ENCODE measurements around the gene LFNG.
A peak's percentile ranks its signal among the peaks of the same experiment; 100 is the strongest.
"Not testable (repeated sequence)": the region's sequence is repeated elsewhere in the genome, so short reads cannot be mapped to it uniquely, and the experiment has no call there.

The LFNG gene

DNA sequence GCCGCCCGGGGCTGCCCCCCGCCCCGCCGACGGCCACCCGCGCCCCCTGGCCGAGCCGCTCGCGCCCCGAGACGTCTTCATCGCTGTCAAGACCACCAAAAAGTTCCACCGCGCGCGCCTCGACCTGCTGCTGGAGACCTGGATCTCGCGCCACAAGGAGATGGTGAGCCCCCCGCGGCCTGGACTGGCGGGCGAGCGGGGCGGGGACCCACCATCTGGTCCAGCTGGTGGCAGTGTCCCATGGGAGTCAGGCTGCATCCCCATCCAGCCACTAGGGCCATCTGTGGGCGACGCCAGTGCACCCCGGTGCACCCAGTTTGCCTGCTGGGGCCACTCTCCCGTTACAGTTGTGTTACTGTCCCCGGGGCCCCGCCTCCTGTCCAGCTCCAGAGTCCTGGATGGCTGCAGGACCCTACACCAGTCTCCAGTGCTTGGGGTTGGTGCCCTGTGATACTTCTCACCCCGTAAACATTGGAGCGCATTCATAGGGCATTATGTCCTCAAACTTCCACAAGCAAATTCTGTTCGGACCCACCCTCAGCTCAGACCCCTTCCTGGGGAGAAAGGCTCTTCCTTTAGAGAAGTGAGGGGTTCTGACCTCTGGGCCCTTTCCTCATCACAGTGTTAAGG, 672 bp downstream of the LFNG start:
- no peak for DNase-seq

DNA sequence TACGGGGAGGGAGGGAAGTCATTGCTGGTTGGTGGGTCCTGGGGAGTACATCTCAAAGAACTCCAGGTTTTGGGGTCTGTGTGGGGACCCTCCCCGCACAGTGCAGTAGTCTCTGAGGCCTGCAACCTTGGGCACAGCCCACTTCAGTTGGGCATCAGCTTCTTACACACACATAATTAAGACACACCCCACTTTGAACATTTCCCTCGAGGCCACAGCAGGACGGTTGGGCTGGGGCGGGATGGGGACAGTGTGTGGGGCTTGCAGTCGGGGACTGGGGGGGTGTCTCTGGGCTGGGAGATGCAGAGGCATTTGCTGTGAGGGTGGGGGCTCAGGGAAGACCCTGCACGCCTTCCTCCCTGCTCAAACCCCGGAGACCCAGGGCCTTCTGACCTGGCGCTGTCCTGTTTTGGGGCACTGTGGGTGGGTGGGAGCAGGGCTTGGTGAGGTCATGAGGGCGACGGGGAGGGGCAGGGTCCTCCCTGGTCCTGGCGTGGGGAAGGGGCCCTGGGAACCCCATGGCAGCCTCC, 1.3 kb downstream of the LFNG start:
- no peak for DNase-seq

DNA sequence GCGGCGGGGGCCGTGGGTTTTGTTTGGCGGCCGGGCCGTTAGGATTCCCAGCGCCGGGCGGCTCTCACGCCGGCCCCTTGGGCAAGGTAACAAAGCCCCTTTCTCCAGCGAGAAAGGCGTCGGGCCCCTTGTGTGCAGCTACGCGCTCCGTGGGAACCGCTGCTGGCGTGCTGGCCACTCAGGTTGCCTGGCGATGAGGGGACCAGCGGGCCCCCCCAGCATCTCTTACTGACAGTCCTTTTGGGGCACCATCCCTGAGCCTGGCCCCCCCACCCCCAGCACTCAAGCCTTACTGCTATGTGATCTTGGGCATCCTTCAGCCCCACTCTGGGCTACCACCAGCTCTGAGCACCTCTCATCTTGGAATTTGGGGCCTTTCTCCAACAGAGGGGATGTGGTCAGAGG, 1.8 kb downstream of the LFNG start:
- DNase-seq, result no peak

DNA sequence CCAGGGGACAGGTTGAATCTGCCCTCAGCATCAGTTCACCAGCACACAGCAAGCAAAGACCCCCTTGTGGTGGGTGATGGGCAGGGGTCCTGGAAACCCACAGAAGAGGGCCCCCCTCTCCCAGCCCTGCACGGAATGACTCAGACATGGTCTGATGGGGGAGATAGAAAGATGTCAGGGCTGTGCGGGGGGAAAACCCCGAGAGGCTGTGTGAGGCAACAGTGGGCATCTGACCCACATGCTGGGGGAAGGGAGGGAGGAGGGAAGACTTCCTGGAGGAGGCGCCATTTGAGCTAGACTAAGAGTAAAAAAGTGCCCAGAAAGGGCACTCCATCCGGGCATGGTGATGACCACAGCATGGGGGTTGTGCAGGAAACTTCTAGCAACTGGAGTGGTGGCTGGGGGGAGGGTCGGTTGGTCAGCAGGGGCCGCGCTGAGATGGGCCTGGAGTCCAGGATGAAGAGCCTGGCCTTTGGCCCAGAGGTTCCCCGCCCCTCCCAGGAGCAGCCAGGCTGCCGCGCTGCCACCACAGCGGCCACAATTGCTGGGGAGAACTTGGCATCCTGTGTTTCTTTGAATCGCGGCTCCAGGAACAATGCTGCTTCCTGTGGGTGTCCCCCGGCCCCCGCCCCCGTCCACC, 2.5 kb downstream of the LFNG start:
- no peak for DNase-seq

DNA sequence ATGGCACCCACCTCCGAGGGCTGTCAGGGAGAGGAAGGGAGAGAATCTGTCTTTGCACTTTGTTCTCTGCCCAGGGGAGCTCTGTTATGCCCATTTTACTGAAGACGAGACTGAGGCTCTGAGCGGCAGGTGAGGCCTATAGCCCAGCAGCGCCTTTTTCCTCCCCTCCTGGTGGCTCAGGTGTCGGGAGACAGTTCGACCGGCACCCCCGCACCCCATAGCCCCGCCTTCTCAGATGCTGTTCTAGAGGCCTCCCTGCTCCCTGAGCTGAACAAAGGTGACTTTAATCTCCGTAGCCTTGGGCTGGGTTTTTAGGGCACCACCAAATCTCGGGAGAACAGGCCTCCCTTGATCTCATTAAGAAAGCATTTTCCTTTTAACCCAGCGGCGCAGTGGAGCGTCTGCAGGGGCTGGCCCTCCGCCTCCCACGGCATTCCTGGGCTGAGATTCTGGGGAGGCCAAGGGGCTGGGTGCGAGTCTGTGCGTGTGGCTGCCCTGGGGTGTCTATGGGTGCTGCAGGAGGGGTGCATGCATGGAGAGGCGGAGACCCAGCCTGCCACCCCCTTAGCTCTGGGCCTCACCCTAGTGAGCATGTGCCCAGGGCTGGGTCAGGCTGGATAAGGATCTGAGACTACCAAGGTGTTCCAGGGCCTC, 3.3 kb downstream of the LFNG start:
- DNase-seq, result no peak

DNA sequence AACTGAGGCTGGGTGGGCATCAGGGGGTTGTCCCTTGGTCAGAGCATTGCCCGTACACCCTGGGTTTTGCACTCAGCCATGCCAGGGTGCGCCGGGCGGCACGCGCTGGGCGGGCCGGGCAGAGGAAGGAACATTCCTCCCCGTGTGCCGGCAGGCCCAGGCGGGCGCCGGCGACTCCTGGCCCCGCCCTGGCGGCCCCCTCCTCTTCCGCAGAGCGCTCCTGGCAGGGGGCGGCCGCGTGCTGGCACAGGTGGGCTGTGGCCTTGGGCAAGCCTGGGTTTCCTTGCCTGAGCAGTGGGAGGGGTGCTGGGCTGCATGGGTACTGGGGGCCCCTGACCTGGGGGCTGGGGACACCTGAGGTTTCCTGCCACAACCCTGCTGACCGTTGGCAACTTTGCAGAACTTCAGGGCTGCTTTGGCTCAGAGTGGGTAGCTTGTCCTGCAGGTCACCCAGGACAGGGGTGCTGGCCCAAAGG, 3.9 kb downstream of the LFNG start:
- DNase-seq, result no peak

DNA sequence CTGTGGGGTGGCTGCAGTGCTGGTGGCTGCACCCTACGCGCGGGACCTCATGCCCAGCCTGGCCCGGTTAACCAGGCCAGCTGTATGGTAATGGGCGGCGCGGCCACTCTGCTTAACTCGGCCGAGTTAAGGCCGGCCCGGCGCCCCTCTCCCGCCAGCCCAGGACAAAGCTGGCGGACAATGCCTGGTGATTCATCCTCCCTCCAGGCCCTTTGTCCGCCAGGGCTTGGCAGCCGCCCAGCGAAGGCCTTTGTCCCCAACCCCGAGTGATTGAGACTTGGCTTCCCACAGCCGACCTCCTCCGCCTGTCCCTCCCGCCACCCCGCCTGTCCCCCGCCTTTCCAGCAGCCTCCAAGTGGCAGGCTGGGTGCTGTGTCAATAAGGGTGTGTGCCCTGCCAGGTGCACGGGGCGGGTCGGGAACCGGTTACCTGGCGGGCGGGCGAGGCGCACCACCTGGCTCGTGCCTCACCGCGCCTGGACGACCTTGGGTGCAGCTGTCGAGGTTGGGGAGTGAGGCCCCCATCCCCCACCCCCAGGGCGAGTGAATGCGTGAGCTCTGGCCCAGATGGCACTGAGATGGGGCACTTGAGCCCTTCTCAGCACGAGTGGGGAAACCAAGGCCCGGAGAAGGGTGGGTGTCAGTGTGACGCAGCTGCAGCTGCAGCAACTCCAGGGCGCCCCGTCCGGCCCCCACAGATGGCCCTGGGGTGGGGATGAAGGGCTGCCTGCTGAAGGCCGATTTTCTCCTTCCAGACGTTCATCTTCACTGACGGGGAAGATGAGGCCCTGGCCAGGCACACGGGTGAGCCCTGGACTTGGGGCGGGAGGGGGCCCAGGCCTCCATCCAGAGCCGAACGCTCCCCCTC, 4.6 kb downstream of the LFNG start:
- DNase-seq, result peak; percentile 78

DNA sequence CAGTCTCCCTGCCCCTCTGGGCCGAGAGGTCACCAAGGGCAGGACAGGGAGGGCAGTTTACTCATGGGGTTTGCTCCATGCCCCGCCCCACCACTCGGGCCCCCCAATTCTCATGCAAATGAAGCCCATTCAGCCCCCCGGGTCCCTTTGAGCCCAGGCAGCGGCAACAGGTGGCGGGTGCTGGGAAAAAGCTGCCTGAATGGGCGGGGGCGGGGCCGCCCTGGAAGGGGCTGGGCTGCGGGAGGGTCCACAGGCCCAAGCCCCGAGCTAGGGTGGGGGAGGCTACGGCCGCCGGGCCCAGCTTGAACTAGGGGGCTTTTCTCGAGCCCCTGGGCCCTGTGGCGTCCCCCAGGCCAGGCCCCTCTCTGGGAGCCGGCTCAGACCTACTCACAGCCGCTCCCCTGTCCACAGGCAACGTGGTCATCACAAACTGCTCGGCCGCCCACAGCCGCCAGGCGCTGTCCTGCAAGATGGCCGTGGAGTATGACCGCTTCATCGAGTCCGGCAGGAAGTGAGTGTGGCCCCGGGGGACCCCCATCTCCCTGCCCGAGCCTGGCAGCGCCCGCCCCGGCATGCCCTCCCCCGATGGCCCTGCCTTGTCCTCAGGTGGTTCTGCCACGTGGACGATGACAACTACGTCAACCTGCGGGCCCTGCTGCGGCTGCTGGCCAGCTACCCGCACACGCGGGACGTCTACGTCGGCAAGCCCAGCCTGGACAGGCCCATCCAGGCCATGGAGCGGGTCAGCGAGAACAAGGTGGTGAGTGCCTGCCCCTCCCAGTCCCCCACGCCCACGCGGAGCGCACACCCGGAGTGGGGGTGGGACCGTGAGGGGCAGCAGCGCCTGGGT, 5.5 kb downstream of the LFNG start:
- DNase-seq, result no peak

DNA sequence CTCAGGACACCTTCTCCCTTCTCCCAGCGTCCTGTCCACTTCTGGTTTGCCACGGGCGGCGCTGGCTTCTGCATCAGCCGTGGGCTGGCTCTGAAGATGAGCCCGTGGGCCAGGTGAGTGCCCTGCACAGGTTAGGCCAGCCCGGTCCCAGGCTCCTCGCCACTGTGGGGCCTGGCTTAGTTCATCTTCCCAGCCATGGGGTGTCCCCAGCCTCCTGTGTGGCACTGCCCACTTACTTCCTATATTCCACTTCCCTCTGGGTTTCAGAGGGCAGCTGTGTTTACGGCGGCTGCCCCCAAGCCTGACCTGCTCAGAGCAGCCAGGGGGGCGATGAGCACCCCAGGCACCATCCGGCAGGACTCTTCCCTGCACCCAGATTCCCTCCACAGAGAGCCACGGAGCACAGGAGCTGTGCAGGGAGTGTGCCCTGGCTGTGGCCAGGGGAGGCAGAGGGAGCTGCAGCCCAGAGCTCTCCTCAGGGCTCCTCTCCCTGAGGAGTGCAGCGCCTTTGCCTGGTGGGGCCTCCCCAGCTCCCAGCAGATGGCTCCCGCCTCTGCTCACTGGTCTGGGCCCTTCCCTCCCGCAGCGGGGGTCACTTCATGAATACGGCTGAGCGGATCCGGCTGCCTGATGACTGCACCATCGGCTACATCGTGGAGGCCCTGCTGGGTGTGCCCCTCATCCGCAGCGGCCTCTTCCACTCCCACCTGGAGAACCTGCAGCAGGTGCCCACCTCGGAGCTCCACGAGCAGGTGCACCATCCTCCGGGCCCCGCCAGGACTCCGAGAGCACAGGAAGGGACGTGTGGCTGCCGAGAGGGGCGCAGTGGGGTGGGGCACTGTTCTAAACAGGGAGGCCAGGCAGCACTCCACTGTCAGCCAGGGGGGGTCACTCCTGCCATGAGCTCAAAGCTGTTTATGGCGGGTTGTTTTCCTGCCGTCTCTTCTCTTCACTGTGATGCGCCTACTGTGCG, 6.4 kb downstream of the LFNG start:
- DNase-seq, result no peak

DNA sequence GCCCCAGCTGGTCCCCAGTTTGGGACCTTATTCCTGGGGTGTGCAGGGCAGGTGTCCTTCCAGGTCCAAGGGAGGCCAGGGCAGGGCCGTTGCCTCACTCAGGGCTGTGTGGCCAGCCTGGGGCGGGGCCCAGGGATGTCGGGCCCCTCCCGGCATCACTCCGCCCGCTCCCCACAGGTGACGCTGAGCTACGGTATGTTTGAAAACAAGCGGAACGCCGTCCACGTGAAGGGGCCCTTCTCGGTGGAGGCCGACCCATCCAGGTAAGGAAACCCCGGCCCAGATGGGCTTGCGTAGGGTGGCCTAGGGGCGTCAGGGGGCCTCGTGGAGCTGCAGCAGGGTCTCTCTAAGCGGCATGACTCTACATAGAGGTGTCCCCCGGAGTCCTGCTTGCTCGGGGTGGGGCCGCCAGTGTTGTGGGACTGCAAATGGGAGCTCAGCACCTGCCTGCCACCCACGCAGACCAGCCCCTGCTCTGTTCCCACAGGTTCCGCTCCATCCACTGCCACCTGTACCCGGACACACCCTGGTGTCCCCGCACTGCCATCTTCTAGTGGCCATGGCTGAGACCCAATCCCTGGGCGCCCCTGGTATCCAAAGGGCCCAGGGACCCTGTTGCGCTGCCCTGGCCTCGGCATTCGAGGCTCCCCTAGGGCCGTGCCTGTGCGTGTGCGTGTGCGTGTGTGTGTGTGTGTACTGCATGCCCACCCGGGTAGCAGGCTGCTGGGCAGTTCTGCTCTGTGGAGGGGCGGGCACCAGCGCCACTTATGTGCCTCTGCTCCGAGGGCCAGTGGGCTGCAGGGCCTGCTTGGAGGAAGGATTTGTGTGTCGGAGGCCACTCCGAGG, 7.3 kb downstream of the LFNG start:
- no peak for DNase-seq

DNA sequence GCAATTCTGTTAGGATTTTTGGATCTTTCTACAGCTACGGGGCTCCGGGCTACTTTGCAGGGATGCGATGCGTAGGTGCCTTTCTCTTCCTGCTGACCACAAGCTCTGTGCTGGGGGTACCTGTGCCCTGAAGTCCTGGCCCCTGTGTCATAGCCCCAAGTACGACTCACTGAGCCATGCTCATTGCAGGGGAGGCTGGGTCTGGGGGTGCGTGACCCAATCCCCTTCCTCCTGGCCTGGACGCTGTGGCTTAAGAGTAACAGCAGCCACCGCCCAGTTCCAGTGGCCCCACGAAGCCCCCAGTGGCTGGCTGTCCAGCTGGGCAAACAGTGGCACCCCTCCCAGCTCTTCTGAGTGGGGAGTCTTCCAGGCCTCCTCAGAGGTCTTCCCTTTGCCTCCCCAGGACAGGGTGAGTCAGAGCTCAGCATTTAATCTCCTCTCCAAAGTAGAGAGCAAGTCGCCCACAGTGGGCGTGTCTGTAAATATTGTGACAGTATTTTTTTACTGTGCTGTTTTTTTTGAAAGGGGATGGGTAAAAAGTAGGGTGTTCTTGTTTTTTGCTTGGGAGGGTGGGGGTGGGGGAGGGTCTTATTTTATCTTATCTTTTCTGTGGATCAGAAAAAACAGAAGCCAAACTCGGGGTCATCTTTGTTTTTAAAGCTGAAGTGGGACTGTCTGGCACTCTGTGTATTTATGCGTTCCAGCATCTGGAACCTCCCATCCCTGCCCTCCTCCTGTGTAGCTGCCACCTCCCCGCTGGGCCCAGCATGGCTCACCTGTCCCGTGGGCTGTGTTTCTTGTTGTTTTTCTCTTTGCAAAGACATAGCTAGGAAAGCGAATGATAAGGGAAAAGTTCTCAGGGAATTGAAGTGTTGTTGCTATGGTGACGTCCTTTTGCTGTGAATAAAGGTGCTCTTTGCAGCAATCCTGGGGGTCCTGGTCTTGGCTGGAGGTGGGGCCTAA, 8.2 kb downstream of the LFNG start:
- no peak for DNase-seq

DNA sequence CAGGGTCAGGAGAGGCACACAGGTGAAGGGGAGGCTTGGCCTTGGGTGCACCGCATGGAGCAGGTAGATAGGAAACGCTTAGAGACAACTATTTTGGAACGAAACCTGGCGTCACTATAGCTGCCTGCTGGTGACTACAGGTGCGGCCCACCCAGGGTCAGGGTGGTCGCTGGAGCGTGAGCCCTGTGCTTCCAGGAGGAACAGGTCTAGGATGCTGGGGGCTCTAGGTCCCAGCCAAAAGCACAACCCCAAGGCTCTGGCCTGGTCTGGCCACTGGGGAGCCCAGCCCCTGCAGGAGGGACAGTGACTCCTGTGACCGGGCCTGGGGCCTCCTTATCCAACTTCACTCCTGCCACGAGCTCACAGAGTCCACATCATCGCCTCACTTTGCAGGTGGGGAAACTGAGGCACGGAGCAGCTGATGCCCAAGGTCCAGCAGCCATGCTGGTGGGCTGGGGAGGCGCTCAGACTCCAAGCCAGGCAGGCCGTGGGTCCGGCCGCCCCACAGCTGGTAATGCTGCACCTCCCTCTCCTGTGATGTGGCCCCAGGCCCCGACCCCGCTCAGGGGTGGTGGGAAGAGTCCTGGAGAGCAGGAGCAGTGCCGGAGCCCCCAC, 9.0 kb downstream of the LFNG start:
- DNase-seq, result no peak

DNA sequence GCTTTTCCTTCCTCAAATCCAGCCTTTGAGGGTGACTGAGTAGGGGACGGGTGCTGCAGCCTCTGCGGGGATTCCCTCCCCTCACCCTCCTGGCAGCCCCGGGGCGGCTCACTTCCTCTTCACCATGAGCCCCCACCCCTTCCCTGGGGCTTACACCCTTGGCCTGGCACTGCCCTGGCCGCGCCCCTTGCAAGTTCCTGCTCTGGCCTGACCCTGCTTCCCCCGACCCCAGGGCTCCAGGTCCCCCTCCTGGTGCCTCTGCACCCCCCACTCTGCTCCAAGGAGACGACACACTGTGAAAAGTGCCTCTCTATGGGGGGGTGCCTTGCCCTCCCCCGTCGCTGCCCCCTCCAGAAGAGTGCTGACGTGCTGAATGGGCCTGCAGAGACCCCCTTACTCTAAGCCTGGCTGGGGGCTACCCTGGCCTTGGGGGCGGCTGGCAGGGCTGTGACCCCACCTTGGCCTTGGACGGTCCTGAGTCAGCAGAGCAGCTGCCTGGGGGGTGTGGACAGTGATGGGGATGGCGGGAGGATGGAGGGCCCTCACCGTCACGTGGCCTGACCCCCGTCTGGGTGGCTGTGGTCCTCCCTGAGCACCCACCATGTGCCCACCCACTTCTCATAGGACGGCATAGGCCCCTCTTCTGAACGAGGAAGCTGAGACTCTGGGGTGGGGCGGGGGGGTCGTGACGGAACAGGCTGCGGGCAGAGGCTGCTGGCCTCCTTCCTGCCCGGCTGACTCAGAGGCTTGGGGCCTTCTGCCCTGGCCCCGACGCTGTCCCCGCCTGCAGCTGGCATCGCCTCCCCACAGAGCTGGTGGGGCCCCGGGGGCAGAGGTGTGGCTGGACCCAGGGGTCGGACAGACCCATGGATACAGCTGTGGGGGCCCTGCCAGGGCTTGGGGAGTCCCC, 9.8 kb downstream of the LFNG start:
- no peak for DNase-seq

DNA sequence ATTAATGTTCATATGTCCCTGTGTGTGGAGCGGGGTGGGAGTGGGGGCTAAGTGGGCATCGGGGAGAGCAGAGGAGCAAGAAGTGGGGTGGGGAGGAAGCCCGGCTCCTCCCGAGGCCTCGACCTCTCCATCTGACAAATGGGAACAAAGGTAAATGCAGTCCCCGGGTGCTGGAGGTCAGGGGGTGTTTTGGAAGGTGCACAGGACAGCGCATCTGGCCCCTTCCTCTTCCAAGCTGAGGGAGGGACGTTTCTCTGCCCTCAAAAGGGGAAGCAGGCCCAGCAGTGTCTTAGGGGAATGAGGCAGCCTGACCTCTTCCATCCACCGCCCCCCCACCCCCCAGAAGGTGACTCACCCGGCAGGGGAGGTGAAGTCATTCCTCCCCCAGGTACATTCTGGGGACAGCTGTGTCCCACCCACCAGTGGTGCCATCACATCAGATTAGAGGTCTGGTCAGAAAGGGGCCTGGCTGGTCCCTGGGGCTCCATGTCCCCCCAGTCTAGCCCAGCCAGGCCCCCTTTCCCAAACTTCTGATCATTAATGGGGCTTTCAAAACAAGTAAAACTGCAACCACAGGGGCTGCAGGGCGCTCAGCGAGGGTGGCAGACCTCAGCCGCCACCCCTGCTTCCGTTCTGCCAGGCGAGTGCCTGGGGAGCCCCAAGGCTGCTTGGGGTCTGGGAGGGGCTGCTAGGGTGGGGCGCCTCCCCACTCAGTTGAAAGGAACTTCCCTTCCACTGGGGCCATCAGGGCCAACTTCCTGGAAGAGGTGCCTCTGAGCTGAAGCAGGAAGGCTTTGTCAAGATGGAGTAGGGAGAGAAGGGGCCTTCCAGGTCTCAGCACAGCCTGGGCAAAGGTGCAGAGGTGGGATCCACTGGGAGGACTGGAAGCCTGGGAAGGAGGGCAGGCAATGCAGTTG, 10.8 kb downstream of the LFNG start:
- no peak for DNase-seq

DNA sequence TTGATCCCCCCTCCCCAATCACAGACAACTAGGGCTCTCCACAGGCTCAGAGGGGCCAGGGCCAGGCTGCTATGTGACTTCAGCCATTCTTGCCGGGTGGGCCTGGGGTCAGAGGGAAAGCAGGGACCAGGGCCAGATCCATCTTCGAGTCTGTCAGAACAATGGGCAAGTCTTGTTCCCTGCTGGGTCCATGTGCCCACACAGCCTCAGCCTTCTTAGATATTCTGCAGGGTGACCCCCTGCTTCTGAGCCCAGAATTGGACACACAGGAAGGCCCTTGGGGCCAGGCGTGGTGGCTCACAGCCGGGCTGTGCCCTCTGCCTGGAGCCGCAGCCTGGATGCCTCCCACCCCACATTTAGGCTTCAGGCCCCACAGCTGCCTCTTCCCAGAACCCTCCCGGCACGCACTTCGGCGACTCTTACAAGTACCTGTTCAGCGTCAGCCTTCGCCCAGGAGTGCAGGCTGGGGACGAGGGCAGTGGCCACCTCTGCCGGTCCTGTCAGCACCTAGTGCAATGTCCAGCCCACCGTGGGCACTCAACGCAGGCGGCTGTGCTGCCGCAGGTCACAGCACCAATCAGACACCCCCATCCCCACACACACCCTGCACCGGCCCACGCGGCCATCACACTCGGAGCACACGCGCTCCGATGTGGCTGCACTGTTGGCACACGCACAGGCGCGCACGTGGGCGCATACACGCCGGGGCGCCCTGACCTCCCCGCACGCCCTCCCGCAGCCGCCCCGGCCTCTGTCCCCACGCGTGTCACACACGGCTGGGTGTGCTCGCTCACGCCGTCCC, 11.6 kb downstream of the LFNG start:
- not testable (repeated sequence) for DNase-seq
